ENCODE measurements around the gene NAP1L4. TPM values are rescaled to one million over a fixed set of nuclear protein-coding genes. Genes with fewer than 3 reads are reported as not detected.
A peak's percentile ranks its signal among the peaks of the same experiment; 100 is the strongest.

NAP1L4 gene
- total RNA-seq, 6 experiments from 2014 or later = 109 to 140 (median 131) TPM

DNA sequence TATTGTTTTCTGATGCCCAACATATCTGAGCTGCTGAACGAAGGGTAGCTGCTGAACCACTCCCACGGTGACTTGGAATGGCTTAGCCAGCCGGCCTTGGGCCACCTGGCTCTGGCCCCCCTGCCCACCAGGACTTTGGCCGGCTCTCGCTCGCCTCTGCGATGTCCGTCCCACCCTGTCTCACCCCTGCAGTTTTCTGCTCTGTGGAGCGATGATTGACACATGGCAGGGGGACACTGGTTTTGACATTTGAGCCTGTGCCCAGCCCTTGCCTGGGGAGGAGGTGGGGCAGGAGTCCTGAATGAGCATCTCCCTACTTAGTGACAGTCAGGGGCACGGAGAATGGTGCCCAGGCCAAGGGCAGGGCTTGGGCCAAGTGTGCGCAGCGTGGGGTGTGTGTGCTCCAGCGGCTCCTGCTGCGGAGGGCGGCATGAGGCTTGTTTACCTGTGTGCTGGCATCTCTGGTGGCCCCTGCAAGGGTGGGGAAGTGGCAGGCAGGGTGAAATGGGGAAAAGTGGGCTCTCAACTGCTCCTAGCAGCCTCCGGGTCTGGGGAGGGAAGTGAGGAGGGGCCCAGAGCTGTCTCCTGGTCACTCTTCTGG lies 90.8 kb downstream of the NAP1L4 start:
- H3K36me3 Mint-ChIP-seq (ENCODE audit: low read depth) = peaks cover 18% of the 10 kb centered on the region
- TF ChIP-seq, protein P1, sequence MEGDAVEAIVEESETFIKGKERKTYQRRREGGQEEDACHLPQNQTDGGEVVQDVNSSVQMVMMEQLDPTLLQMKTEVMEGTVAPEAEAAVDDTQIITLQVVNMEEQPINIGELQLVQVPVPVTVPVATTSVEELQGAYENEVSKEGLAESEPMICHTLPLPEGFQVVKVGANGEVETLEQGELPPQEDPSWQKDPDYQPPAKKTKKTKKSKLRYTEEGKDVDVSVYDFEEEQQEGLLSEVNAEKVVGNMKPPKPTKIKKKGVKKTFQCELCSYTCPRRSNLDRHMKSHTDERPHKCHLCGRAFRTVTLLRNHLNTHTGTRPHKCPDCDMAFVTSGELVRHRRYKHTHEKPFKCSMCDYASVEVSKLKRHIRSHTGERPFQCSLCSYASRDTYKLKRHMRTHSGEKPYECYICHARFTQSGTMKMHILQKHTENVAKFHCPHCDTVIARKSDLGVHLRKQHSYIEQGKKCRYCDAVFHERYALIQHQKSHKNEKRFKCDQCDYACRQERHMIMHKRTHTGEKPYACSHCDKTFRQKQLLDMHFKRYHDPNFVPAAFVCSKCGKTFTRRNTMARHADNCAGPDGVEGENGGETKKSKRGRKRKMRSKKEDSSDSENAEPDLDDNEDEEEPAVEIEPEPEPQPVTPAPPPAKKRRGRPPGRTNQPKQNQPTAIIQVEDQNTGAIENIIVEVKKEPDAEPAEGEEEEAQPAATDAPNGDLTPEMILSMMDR (IDR thresholded peaks at IDR 0.05) = no peak
- peaks cover 37% of the 10 kb centered on the region for H3K4me1 Mint-ChIP-seq (ENCODE audit: low read depth)
- H3K9me3 Mint-ChIP-seq = peaks cover 11% of the 10 kb centered on the region; the same call in 1 of the 2 replicates
- no peaks in the 10 kb centered on the region; the same call in 1 of the 2 replicates for H3K27me3 Mint-ChIP-seq (ENCODE audit: insufficient read depth)
- DNase-seq = no peak
- peak overlapping the region; percentile 12; the same call in 1 of the 2 replicates for H3K27ac Mint-ChIP-seq
- H3K4me3 Mint-ChIP-seq = peak overlapping the region; percentile 79; the same call in 1 of the 2 replicates

DNA sequence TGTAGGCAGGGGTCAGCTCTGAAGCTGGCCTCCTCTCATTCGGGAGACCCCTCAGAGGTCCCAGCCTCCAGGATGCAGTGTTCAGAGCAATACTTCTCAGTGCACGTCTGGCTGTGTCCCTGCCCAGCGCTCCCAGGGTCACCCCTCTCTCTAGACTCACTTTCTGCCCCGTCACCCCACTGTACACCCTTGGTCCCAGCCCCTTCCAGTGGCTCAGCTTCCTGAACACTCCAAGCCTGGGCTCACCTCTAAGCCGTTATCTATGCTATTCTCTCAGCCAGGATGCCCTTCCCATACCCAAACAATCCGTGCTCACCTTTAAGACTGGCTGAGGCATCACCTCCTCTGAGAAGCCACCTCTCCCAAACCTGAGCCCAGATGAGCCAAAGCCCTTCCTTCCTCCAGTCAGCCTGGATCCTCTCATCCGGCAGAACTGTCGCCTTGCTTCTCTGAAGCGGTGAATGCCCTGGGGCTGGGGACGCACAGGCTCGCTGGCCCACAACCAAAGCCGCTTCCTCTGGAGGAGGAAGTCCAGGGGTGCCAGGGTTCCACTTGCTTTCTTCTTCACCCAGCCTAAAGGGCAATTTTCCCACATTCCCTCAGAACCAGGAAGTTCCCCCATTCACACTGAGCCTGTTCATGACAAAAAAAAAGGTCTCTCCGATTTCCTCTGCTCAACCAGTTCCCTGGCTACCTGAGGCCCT lies 92.9 kb downstream of the NAP1L4 start:
- Mint-ChIP-seq H3K9me3 (no peaks in the 10 kb centered on the region), H3K4me1 (ENCODE audit: low read depth) (peaks cover 37% of the 10 kb centered on the region), H3K27me3 (ENCODE audit: insufficient read depth) (no peaks in the 10 kb centered on the region; the same call in 1 of the 2 replicates), H3K36me3 (ENCODE audit: low read depth) (no peaks in the 10 kb centered on the region), H3K27ac (peak overlapping the region; percentile 95), H3K4me3 (no peak overlapping the region; the same call in 1 of the 2 replicates)
- DNase-seq = no peak
- TF ChIP-seq, protein P1 (IDR thresholded peaks at IDR 0.05) = no peak

DNA sequence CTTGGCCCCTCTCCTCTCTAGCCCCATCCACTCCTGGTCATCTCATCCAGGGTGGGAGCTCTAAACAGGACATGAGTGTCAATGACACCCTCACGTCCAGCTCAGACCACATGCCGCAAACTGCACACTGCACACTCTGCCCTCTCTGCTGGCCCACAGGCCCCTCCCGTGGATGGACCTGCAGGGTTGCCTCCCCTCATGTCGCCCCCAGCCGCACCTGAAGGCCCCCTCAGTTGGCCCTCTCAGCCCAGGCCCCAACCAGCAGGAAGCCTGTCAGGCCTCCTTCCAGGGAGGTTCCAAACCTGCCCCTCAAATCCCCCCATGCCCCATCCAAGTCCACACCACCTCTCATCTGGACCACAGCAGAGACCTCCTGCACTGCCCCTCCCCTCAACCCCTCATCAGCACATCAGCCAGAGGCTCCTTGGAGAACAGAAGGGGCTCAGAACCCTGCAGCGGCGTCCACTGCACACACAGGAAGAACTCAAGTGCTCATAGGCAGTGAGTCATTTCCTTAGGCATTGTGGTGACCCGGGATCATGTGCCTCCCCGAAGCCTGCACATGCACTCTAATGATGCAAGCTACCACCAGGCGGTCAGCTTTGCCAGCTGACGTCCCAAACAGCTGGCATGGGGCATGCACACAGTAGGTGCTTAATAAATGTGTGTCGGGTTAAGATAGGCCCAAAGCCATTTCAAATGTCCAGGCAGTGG lies 93.6 kb downstream of the NAP1L4 start:
- peak overlapping the region; percentile 95 for H3K27ac Mint-ChIP-seq
- peak overlapping the region; percentile 77 for H3K4me3 Mint-ChIP-seq
- no peaks in the 10 kb centered on the region for H3K36me3 Mint-ChIP-seq (ENCODE audit: low read depth)
- DNase-seq = peak; percentile 77
- no peaks in the 10 kb centered on the region for H3K9me3 Mint-ChIP-seq
- H3K4me1 Mint-ChIP-seq (ENCODE audit: low read depth) = peaks cover 31% of the 10 kb centered on the region
- H3K27me3 Mint-ChIP-seq (ENCODE audit: insufficient read depth) = no peaks in the 10 kb centered on the region; the same call in 1 of the 2 replicates
- TF ChIP-seq, protein P1 (IDR thresholded peaks at IDR 0.05) = no peak

DNA sequence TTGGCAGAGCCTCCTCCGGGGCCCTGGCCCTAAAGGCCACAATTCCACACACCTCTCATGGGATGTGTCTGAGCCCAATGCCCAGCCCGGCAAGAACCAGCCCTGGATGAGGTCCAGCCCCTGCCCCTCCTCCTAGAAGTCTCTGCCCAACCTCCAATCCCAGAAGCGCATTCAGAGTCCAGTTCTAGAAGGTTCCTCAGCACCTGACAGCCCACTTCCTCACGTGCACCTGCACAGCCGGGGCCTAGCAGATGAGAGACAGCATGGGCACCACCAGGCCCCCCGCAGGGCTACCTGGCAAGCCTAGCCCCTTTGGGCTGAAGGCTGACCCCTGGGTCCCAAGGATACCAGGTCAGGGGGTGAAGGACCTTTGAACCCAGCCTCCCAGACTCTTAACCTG lies 95.1 kb downstream of the NAP1L4 start:
- Mint-ChIP-seq H3K4me1 (ENCODE audit: low read depth) (peaks cover 30% of the 10 kb centered on the region), H3K27ac (no peak overlapping the region), H3K9me3 (no peaks in the 10 kb centered on the region), H3K27me3 (ENCODE audit: insufficient read depth) (no peaks in the 10 kb centered on the region; the same call in 1 of the 2 replicates), H3K36me3 (ENCODE audit: low read depth) (no peaks in the 10 kb centered on the region), H3K4me3 (no peak overlapping the region)
- TF ChIP-seq, protein P1 (IDR thresholded peaks at IDR 0.05) = no peak
- DNase-seq = no peak

DNA sequence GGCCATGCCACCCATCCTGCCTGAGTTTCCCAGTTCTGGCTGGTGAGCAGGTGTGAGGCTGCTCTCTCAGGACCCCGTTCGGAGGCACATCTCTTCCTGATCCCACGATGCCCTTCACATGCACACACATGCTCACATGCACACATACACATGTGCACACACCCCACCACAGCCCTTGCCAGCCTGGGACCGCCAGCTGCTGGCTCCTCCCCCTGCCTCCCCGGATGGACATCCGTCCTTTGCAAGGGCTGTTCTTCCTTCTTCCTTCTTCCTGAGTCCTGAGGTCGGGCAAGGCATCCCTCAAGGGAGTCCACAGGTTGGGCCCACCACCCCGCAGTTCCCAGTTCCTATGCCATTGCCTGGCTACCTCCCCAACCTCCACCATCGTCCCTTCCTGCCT lies 96.1 kb downstream of the NAP1L4 start:
- peaks cover 36% of the 10 kb centered on the region for H3K4me1 Mint-ChIP-seq (ENCODE audit: low read depth)
- no peaks in the 10 kb centered on the region for H3K9me3 Mint-ChIP-seq
- H3K27ac Mint-ChIP-seq = no peak overlapping the region
- no peaks in the 10 kb centered on the region for H3K36me3 Mint-ChIP-seq (ENCODE audit: low read depth)
- no peaks in the 10 kb centered on the region; the same call in 1 of the 2 replicates for H3K27me3 Mint-ChIP-seq (ENCODE audit: insufficient read depth)
- H3K4me3 Mint-ChIP-seq = no peak overlapping the region
- TF ChIP-seq, protein P1 (IDR thresholded peaks at IDR 0.05) = no peak
- DNase-seq = no peak

Other genes with a start within 250 kb of the NAP1L4 start
- under 1 TPM in 2 of 6 experiments, not detected in 4; 0.17 to 0.24 TPM for gene CDKN1C, start 106.6 kb downstream of the NAP1L4 start, total RNA-seq (2021; fragmentation: NEBNext Ultra II Directional; extraction: Animal tissue kit (Norgen Biotek cat#: 25700))
- gene PHLDA2, start 62.9 kb downstream of the NAP1L4 start, total RNA-seq (2021; fragmentation: NEBNext Ultra II Directional; extraction: Animal tissue kit (Norgen Biotek cat#: 25700)) = 100 to 1,000 TPM; 102 to 149 (median 125) TPM
- 10 to 100 TPM; 51.2 to 64.3 (median 56.1) TPM for gene CARS1, start 65.1 kb upstream of the NAP1L4 start, total RNA-seq (2021; fragmentation: NEBNext Ultra II Directional; extraction: Animal tissue kit (Norgen Biotek cat#: 25700))
- 10 to 100 TPM; 32.6 to 42.6 (median 36.7) TPM for gene OSBPL5, start 173.0 kb upstream of the NAP1L4 start, total RNA-seq (2021; fragmentation: NEBNext Ultra II Directional; extraction: Animal tissue kit (Norgen Biotek cat#: 25700))
- gene MRGPRG, start 226.5 kb upstream of the NAP1L4 start, total RNA-seq (2021; fragmentation: NEBNext Ultra II Directional; extraction: Animal tissue kit (Norgen Biotek cat#: 25700)) = not detected
- gene MRGPRE, start 240.1 kb upstream of the NAP1L4 start, total RNA-seq (2021; fragmentation: NEBNext Ultra II Directional; extraction: Animal tissue kit (Norgen Biotek cat#: 25700)) = not detected